Stimulated activated naive CD8-positive, alpha-beta T cell treated with anti-CD3 and anti-CD28 coated beads, Interleukin-15, amount 100 ng/mL, for 72 hours (primary cell): ENCODE results near the gene KCNIP3.
"Not testable (repeated sequence)": the region's sequence is repeated elsewhere in the genome, so short reads cannot be mapped to it uniquely, and the experiment has no call there.

Source experiments
- ATAC-seq: fragments of 150-1000 bp; cut with Tn5 transposase; 2 replicates; pipeline ENCODE4 v1.10.0; 2021; ENCODE audit warnings: mild to moderate bottlenecking, moderate library complexity
- DNase-seq, 2 donors: peaks; one replicate each; pipeline ENCODE4 v3.0.0; 2021 to 2022
- H3K27ac Mint-ChIP-seq, 2 donors: one replicate each; pipeline ENCODE4 v1.8.0; 2022; ENCODE audit warnings: mild to moderate bottlenecking in 2 of 2, mixed read lengths in 2 of 2, moderate library complexity in 2 of 2
- H3K27me3 Mint-ChIP-seq: one replicate; pipeline ENCODE4 v1.8.0; 2022; ENCODE audit warnings: mixed read lengths
- H3K4me1 Mint-ChIP-seq: one replicate; pipeline ENCODE4 v1.8.0; 2022; ENCODE audit warnings: mild to moderate bottlenecking, mixed read lengths
- H3K4me3 Mint-ChIP-seq, 2 donors: one replicate each; pipeline ENCODE4 v1.8.0; 2022; ENCODE audit warnings: mild to moderate bottlenecking in 2 of 2, mixed read lengths in 2 of 2, moderate library complexity in 1 of 2
- H3K9me3 Mint-ChIP-seq, 2 donors: one replicate each; pipeline ENCODE4 v1.8.0; 2022; ENCODE audit warnings: mixed read lengths in 2 of 2

The KCNIP3 gene

DNA sequence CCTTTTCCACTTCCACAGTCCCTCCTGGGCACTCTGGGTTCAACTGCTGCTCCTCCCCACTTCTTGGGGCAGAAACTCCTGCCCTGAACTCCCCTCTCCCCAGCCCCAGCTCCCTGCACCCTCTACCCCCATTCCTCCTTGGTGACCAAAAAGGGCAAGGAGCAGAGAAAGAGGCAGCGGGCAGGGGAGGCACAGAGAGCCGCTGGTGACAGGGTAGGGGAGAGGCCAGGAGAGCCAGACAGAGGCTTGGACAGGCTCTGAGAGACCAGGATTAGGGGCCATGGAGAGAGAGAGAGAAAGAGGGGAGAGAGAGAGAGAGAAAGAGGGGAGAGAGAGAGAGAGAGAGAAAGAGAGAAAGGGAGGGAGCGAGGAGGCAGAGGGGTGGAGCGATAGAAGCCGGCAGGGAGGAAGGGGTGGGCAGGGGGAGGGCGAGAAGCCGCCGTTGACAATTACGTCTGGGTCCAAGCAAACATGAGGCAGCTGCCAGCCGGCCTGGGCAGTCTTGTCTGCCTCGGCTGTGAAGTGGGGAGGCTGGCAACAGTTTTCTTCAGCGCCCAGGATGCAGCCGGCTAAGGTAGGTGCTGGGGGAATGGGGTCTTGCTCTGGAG, at the start of gene KCNIP3:
TSS of gene KCNIP3 (plus strand) at position 468 of the 608 bp plus-strand sequence. CDS start at position 560, 92 bp downstream.
- H3K4me1 Mint-ChIP-seq = peaks cover 8% of the 10 kb centered on the region
- no peak for ATAC-seq
- H3K4me3 Mint-ChIP-seq = no peak within 1 kb of the TSS
- peak within 1 kb of the TSS in 1 of 2 donors; percentile 84 for H3K27ac Mint-ChIP-seq
- no peak for DNase-seq
- H3K9me3 Mint-ChIP-seq = peaks cover 0 to 14% of the 10 kb centered on the region in 2 donors
- peaks cover 20% of the 10 kb centered on the region for H3K27me3 Mint-ChIP-seq

DNA sequence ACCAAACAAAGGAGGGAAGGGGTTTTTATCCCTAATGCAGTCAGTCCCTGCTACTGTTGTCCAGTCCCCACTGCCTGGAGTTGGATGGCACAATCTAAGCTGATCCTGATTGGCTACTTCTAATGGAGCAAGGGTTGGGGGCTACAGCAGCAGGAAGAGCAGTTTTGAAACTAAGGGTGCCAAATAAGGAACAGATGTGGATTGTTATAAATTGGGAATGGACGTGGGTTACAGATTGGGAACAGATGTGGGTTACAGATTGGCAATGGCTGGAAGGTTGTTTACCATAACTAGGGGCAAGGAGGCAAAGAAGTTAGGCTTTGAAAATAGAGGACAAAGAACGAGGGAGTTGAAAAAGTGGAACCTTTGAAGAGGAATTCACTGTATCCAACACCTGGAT, 38.9 kb upstream of the KCNIP3 start:
- H3K27ac Mint-ChIP-seq = peak overlapping the region in 1 of 2 donors; percentile 92
- peaks cover 15% of the 10 kb centered on the region for H3K27me3 Mint-ChIP-seq
- no peak for DNase-seq
- H3K4me3 Mint-ChIP-seq = no peak overlapping the region
- no peak for ATAC-seq
- peaks cover 27 to 40% of the 10 kb centered on the region in 2 donors for H3K9me3 Mint-ChIP-seq
- no peaks in the 10 kb centered on the region for H3K4me1 Mint-ChIP-seq

DNA sequence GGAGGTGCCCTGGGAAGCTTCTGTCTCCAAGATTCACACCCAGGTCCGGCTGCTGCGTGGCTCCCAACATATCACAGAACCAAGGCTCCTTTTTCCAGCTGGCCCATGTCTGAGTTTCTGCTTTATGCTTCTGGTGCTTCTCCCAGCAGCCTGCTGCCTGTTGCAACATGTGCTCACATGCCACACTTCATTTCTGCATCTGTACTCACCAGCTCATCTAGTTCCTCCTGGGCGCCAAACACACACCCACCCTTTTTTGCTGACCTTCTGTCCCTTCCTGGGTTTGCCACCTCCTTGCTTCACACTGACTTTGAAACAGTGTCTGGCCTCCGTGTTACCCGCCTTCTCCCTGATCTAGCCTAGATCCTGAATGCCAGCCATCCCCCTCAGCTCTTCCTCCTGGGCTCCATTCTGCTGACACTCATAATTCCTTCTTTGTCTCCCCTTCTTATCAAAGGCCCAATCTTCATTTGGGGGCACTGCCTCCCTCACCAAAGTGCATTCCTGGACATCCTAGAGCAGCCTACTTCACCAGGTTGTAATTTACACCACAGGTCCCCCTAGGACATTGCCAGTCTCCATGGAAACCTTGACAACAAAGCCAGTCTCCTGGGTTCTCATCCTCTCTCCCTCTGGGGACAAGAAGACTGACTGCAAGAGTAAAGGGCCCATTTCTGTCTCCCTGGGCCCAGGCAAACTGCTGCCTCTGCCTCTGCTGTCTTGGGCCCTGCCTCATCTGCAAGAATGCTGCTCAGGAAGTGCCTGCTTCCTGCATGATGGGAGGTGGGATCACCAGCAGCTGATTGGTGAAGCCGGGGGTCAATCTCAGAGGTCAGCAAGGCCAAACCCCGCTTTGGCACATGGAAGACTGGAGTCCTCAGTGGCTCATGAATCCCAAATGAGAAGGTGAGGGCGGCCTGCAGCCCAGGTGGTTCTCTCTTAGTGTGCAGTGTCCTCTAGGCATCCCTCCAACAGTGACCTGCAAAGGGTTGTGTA, 36.8 kb upstream of the KCNIP3 start:
- Mint-ChIP-seq H3K27ac (no peak overlapping the region), H3K27me3 (peaks cover 15% of the 10 kb centered on the region), H3K9me3 (peaks cover 27 to 31% of the 10 kb centered on the region in 2 donors), H3K4me1 (no peaks in the 10 kb centered on the region), H3K4me3 (no peak overlapping the region)
- DNase-seq (no peak), ATAC-seq (no peak)

DNA sequence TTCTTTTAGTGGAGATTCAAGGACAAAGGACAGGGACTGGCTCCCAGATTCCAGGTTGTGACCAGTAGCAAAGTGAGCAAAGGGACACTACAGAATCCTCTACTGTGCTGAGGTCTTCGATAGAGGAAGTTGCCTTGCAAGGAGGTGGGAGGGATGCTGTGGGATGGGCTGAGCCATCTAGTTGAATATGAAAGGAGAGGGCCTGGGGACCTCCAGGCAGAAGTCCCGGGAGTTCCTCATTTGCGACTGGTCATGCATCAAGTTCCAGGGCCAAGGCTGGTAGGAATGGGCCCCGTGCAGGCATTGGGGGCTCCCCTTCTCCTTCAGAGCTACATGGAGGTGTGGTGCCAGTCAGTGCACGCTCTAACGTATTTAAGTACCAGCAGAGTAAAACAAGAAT, 35.5 kb upstream of the KCNIP3 start:
- Mint-ChIP-seq H3K9me3 (peaks cover 20 to 28% of the 10 kb centered on the region in 2 donors), H3K4me3 (no peak overlapping the region), H3K27ac (no peak overlapping the region), H3K27me3 (peaks cover 15% of the 10 kb centered on the region), H3K4me1 (no peaks in the 10 kb centered on the region)
- ATAC-seq (no peak), DNase-seq (no peak)

DNA sequence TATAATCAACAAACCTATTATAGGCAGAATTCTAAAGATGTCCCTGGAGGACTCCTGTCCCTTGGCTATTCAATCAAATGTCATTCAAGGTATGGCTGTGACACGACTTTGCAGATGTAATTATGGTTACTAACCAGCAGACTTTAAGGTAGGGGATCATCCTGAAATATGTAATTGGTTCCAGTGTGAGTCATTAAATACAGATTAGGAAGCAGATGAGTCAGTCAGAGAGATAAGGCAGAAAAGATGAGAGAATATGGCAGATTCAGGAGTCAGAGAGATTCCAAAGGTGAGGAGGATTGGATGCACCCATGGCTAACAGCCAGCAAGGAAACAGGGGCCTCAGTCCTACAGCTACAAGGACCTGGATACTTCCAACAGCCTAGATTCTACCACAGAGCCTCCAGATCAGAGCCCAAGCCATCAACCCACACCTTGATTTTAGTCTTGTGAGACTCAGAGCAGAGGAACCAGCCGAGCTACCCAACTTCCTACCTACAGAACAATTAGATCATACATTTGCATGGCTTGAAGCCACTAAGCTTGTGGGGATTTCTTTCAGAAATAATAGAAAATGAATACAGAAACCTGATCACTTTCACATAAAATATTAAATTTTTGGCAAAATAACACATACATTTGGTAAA, 34.1 kb upstream of the KCNIP3 start:
- peaks cover 15% of the 10 kb centered on the region for H3K27me3 Mint-ChIP-seq
- no peaks in the 10 kb centered on the region for H3K4me1 Mint-ChIP-seq
- no peak overlapping the region for H3K27ac Mint-ChIP-seq
- peaks cover 14 to 20% of the 10 kb centered on the region in 2 donors for H3K9me3 Mint-ChIP-seq
- H3K4me3 Mint-ChIP-seq = no peak overlapping the region
- no peak for ATAC-seq
- DNase-seq = no peak

DNA sequence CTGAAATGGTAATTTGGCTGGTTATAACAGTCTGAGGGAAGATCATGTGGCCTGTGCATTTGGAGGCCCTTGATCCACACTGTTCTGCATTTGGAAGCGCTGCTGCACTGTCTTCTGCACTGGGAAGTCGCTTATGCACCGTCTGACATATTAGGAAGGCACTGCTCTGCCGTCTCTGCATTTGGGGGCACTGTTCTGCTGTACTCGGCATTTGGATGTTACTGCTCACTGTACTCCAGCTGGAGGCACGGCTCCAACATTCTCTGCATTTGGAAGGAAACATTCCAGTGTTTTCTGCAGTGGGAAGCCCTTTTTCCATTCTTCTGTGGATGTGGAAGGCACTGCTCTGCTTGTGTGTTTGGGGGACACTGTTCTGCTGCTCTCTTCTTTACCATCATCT, 32.5 kb upstream of the KCNIP3 start:
- Mint-ChIP-seq H3K4me1 (no peaks in the 10 kb centered on the region), H3K27ac (no peak overlapping the region), H3K27me3 (peaks cover 15% of the 10 kb centered on the region), H3K9me3 (peaks cover 4 to 9% of the 10 kb centered on the region in 2 donors), H3K4me3 (no peak overlapping the region)
- no peak for DNase-seq
- no peak for ATAC-seq

DNA sequence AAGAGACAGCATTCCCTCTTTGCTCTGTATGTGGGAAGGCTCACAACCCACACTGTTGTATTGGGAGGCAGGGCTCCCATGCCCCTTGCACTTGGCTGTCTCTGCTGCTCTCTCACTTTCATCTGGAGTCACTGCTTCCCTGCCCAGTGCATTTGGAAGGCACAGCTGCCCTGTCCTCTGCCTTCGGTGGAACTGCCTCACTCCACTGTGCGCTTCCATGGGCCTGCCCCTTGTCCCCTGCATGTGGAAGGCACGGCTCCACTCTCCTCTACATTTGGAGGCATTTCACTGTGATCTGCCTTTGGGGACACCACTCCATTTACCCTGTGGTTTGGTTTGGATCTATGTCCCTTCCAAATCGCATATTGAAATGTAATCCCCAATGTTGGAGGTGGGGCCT, 32.0 kb upstream of the KCNIP3 start:
- H3K4me3 Mint-ChIP-seq = no peak overlapping the region
- H3K4me1 Mint-ChIP-seq = no peaks in the 10 kb centered on the region
- peaks cover 15% of the 10 kb centered on the region for H3K27me3 Mint-ChIP-seq
- no peak for DNase-seq
- H3K9me3 Mint-ChIP-seq = peaks cover 2 to 5% of the 10 kb centered on the region in 2 donors
- ATAC-seq = no peak
- H3K27ac Mint-ChIP-seq = peak overlapping the region in 1 of 2 donors; percentile 35

DNA sequence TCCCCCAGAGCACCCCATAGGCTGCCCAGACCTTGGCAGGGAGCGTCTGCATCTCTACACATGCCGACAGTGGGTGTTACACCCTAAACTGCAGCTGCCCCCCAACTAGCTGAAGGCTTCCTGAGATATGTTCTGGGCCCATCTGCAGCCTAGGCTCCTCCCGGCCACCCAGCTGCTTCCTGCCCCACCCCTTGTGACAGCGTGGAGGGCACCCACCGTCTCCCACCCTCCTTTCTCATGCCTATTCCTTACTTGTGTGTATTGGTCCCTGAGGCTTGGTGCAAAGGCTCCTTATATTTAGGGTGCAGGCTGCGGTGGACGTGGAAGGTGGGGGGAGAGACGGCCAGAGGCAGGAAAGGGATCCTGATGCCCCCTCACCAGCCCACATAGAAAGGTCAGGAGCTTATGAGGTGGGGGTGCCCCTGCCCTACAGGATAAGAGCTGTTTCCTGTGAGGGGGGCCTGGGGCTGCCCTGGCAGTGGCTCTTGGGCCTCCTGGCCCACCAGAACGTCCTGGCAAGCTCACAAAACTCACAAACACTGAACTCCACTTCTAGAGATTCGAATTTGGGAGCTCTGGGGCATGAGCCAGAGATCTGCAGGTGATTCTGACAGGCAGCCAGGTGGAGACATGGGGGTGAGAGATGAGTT, 30.2 kb upstream of the KCNIP3 start:
- peaks cover 7% of the 10 kb centered on the region for H3K27me3 Mint-ChIP-seq
- no peak overlapping the region for H3K4me3 Mint-ChIP-seq
- H3K4me1 Mint-ChIP-seq = no peaks in the 10 kb centered on the region
- H3K27ac Mint-ChIP-seq = no peak overlapping the region
- ATAC-seq (no peak), DNase-seq (no peak)
- H3K9me3 Mint-ChIP-seq = no peaks in the 10 kb centered on the region

DNA sequence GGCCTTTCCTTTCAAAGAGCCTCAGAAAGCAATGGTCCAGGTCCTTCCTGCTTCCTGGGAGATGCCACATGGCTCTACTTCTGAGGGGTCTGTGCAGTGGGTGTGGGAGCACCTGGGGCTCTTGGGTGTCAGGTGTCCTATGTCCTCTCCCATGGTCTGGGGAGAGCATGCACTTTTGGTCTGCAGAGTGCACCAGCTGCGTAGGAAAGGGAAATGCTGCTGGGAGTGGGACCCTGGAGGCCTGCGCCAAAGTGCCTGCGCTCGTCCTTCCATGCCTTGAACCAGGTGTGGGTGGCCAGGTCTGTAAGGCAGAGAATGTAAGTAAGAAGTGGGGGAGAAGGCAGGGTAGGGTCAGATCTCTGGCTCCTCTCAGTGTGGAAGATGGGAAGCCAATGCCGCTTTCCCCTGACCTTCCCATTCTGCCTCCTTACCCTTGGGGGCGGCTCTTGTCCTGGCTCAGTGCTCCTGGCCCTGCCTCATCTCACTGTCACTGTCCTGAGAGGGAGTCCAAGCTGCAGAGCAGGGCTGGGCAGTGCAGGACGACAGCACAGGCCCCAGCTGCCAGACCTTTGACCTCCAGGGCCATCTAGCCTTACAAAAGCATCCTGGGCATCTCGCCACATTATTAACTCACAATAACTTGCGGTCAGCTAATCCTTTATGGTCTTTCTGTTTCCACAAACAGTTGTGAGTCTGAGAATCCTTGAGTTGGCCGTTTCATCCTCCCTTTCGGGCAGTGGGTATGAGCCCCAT, 29.5 kb upstream of the KCNIP3 start:
- no peaks in the 10 kb centered on the region for H3K9me3 Mint-ChIP-seq
- H3K4me3 Mint-ChIP-seq = no peak overlapping the region
- no peak for ATAC-seq
- H3K27ac Mint-ChIP-seq = no peak overlapping the region
- DNase-seq = no peak
- no peaks in the 10 kb centered on the region for H3K4me1 Mint-ChIP-seq
- no peaks in the 10 kb centered on the region for H3K27me3 Mint-ChIP-seq

DNA sequence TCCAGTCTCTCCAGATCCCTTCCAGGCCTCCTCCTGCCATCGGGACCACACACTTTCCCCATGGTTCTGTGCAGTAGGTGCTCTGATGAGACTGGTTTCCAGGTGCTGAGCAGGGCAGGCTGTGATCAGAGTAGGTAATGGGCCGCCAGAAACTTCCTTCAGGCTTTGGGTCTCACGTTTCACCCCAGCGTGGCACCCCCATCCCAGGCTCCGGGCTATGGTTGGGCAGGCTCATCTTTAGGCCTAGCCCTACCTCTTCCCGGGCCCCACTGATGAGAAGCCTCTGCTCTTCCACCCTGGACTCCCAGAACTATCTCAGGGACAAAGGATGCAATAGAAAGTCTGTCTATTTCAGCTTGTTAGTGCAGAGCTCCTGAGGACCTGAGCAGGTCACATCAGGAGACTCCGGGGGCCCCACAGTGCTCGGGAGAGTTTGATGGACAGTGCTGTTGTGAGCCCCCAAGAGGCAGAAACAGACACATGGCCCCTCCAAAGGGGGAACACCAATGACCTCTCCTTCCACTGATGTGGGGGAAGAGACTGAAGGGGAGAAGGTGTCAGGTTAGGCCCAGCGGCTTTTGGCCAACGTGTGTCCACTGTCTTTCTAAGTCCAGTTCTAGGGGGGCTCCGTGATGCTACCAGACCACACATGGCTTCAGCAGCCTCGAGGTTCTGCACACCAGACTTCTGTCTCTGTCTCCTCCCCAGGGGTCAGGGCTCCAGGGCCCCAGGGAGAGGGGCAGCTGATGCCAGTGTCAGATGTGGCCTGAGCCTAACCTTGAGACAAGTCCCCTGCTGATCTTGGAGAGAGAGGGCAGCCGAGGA, 28.7 kb upstream of the KCNIP3 start:
- DNase-seq (no peak), ATAC-seq (no peak)

DNA sequence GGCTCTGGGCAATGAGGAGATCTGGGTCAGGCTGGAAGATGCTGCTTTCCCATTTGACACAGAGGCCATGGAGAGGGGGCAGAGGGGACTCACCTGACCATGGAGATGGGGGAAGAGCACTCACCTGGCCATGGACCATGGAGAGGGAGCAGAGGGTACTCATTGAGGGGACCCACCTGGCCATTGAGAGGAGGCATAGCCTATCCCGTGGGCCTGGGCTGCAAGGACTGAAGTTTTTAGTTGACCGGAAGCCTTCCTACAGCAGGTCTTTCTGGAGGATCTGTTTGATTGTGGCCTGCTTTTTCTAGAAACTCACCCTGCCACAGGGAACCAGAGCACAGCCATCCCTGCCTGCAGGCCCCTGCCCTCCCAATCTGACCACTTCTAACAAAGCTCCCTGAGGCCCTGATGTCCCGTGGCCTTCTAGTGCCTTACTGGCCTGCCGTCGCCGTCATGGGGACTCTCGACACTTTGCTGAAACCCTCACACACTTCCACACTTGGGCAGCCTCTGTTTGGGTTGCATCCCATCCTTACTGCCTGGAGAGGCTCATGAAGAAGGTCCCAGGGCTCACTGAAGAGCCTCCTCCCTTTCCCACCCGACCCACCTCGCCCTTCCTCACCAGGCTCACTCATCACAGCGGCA, 28.0 kb upstream of the KCNIP3 start:
- no peak for ATAC-seq
- DNase-seq = no peak
- Mint-ChIP-seq H3K9me3 (no peaks in the 10 kb centered on the region), H3K27me3 (no peaks in the 10 kb centered on the region), H3K27ac (no peak overlapping the region), H3K4me1 (no peaks in the 10 kb centered on the region), H3K4me3 (no peak overlapping the region)

More for the DNA sequence above, 28.7 kb upstream of the KCNIP3 start:
- Mint-ChIP-seq H3K4me1 (no peaks in the 10 kb centered on the region), H3K4me3 (no peak overlapping the region), H3K27me3 (no peaks in the 10 kb centered on the region), H3K27ac (peak overlapping the region in 1 of 2 donors; percentile 34), H3K9me3 (no peaks in the 10 kb centered on the region)

DNA sequence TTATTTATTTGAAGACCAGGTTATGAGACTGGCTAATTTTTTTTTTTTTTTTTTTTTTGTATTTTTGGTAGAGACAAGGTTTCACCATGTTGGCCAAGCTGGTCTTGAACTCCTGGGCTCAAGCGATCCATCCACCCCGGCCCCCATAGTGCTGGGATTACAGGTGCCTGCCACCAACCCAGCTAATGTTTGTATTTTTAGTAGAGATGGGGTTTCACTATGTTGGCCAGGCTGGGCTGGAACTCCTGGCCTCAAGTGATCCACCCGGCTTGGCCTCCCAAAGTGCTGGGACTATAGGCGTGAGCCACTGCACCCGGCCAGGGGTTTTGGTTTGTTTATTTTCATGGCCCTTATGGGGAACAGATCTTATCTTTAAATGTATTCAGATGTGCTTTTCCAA, 27.4 kb upstream of the KCNIP3 start:
- not testable (repeated sequence) for ATAC-seq, H3K9me3 Mint-ChIP-seq, DNase-seq, H3K4me1 Mint-ChIP-seq, H3K27ac Mint-ChIP-seq, H3K4me3 Mint-ChIP-seq, H3K27me3 Mint-ChIP-seq

DNA sequence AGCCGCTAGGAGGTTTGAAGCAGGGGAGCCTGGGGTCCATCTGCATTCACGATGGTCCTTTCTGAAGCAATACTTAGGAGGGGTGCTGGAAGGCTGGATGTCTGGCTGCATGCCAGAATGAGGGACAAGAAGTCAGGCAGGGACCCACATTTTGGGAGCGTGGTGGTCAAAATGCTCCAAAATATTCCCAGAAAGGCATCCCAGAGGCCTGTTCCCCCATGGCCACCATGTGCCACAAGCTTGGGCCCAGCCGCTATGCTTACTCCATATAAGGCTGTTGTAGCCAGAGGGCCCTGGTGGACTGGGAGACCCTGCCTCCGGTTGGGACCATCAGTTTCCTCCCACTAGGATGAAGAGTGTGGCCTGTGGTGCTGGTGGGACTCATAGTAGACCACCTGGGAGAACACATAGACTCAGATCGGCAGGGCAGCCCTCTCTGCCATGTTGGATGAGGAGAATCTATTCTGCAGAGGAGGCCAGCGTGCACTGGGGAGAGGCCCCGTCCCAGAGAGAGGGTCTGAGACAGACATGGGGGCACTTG, 26.5 kb upstream of the KCNIP3 start:
- DNase-seq (no peak), ATAC-seq (no peak)
- no peaks in the 10 kb centered on the region for H3K4me1 Mint-ChIP-seq
- H3K27me3 Mint-ChIP-seq = no peaks in the 10 kb centered on the region
- no peaks in the 10 kb centered on the region for H3K9me3 Mint-ChIP-seq
- H3K27ac Mint-ChIP-seq = no peak overlapping the region
- no peak overlapping the region for H3K4me3 Mint-ChIP-seq
